Ovary (tissue), 9 donors: Measurements from ENCODE around the gene CD180. TPM values are rescaled to one million over a fixed set of nuclear protein-coding genes. Genes with fewer than 3 reads are reported as not detected.
A peak's percentile ranks its signal among the peaks of the same experiment; 100 is the strongest.

Experiments
- DNase-seq, 5 donors: peaks; one replicate each; pipeline ENCODE4 v3.0.0-alpha.2; 2019 to 2020
- H3K27ac ChIP-seq, 2 donors: fragments of 200-600 bp; one replicate each; pipeline versions ENCODE4 v1.5.1 to v1.8.0; 2019 to 2022
- H3K27me3 ChIP-seq: fragments of 200-600 bp; one replicate; pipeline ENCODE4 v1.8.0; 2022
- H3K36me3 ChIP-seq: fragments of 200-600 bp; sonication (generic); one replicate; pipeline ENCODE4 v1.5.1; 2019
- H3K4me1 ChIP-seq: one replicate; pipeline ENCODE4 v1.8.1; 2013; ENCODE audit warnings: mild to moderate bottlenecking, moderate library complexity; ENCODE audit not compliant: insufficient read depth
- H3K4me3 ChIP-seq: fragments of 200-600 bp; sonication (generic); one replicate; pipeline ENCODE4 v1.5.1; 2017
- H3K9me3 ChIP-seq, 2 donors: fragments of 200-600 bp in 1 of 2; sonication (generic) in 1 of 2; one replicate each; pipeline versions ENCODE4 v1.5.1 to v1.8.1; 2013 to 2019; ENCODE audit warnings: mild to moderate bottlenecking in 1 of 2, moderate library complexity in 1 of 2
- CTCF ChIP-seq, 3 donors: fragments of 450-650 bp in 2 of 3; fragments of 200-600 bp in 1 of 3; IDR thresholded peaks; one replicate each; pipeline versions ENCODE4 v1.5.1 to v1.8.0; 2016 to 2022; ENCODE audit warnings: antibody characterized with exemption in 3 of 3, mild to moderate bottlenecking in 1 of 3
- EP300 ChIP-seq: sonication (generic); formaldehyde crosslinking; IDR thresholded peaks from one replicate; pipeline ENCODE4 v1.6.1; 2017; ENCODE audit warnings: antibody characterized with exemption
- POLR2A ChIP-seq: fragments of 450-650 bp; IDR thresholded peaks from one replicate; pipeline ENCODE4 v1.6.1; 2017; ENCODE audit warnings: antibody characterized with exemption, mild to moderate bottlenecking, moderate library complexity
- WGBS, 3 donors: extraction: QIAGEN DNeasy Blood & Tissue Kit in 1 of 3; methylation state at CpG; one replicate each; pipeline versions ENCODE4 v1.1.5 to v1.1.7; 2013 to 2017; 5-methylcytosine and 5-hydroxymethylcytosine counted together
- intact Hi-C, 4 donors: fragments of 100-400 bp; cut with DNase I; formaldehyde crosslinking; loops; one replicate each; pipeline versions ENCODE4 v1.11.0 to v1.15.1; 2022 to 2023
- polyA plus RNA-seq, 2 donors: library from polyadenylated mRNA; stranded (reverse); fragments of 200-250 nt in 1 of 2; fragments of 350-450 nt in 1 of 2; fragmentation: Illumina TruSeq in 1 of 2; extraction: RNeasy Lipid Tissue Mini Kit (QIAGEN cat#74804) in 1 of 2; gene quantifications; one replicate each; pipeline ENCODE4 v1.2.3, GENCODE V29; 2013 to 2014
- total RNA-seq, 7 donors: library from RNA; depleted of rRNA in 2 of 7; stranded (reverse); fragments of >200 nt in 2 of 7; fragmentation: NEBNext Ultra II Directional in 3 of 7; extraction: Animal tissue kit (Norgen Biotek cat#: 25700) in 3 of 7; gene quantifications; one replicate each; pipeline versions ENCODE4 v1.1.0 to v1.2.4, GENCODE V29; 2016 to 2023
- donor health status: DM: no; HTN: no; CAD: no; lungs with moderate emphysema.
- donor health status: DM: no; HTN: no; CAD: no.
- donor health status: Bipolar disorder and iron deficiency.
- donor health status: DM: yes; HTN: yes; CAD: no.
- donor health status: DM: no; HTN: no; CAD: no.
- donor health status: DM: yes; HTN: yes; CAD: no.

The CD180 gene
- total and polyA plus RNA-seq, 9 donors, result 0.15 to 2.9 (median 0.30) TPM

- no peak overlapping the region for H3K4me3 ChIP-seq
- H3K4me1 ChIP-seq, result peaks cover 3% of the 10 kb centered on the region
- WGBS, 3 donors, result 9 to 33% (median 16%) methylated on average over 2 of the region's 2 CpGs
- no peaks in the 10 kb centered on the region for H3K9me3 ChIP-seq
- H3K27ac ChIP-seq, result peak overlapping the region in 1 of 2 donors; percentile 33
- no peak for TF ChIP-seq CTCF (IDR thresholded peaks at IDR 0.05)
- no peak for TF ChIP-seq POLR2A
- TF ChIP-seq EP300, result no peak
- no peaks in the 10 kb centered on the region for H3K36me3 ChIP-seq
- H3K27me3 ChIP-seq, result no peaks in the 10 kb centered on the region
- no peak for DNase-seq
- intact Hi-C loops, result loop anchor here in 1 of 4 donors (10.0 kb wide), 1 partner anchor 379 kb away; no protein-coding TSS in a partner anchor
These were observed 3.2 kb downstream of the CD180 start for GRCh38 chr5:67193439-67193807.

- Histone ChIP-seq H3K36me3 (no peaks in the 10 kb centered on the region), H3K27me3 (no peaks in the 10 kb centered on the region), H3K27ac (peak overlapping the region in 1 of 2 donors; percentile 33), H3K4me1 (peaks cover 3% of the 10 kb centered on the region), H3K9me3 (no peaks in the 10 kb centered on the region), H3K4me3 (no peak overlapping the region)
- intact Hi-C loops, result loop anchor here in 1 of 4 donors (10.0 kb wide), 1 partner anchor 378 kb away; no protein-coding TSS in a partner anchor
- DNase-seq, result no peak
- TF ChIP-seq CTCF (IDR thresholded peaks at IDR 0.05) (no peak), EP300 (no peak), POLR2A (no peak)
- WGBS, 3 donors, result 40 to 54% (median 45%) methylated on average over 9 of the region's 9 CpGs
These were observed 3.7 kb downstream of the CD180 start for GRCh38 chr5:67192719-67193438.

- intact Hi-C loops, result loop anchor here in 1 of 4 donors (10.0 kb wide), 1 partner anchor 376 kb away; no protein-coding TSS in a partner anchor
- no peaks in the 10 kb centered on the region for H3K36me3 ChIP-seq
- peaks cover 3% of the 10 kb centered on the region for H3K4me1 ChIP-seq
- no peak for DNase-seq
- H3K4me3 ChIP-seq, result no peak overlapping the region
- no peak for TF ChIP-seq CTCF (IDR thresholded peaks at IDR 0.05)
- TF ChIP-seq POLR2A, result no peak
- TF ChIP-seq EP300, result no peak
- no peak overlapping the region for H3K27ac ChIP-seq
- 23 to 29% (median 24%) methylated on average over 5 of the region's 5 CpGs for WGBS, 3 donors
- H3K27me3 ChIP-seq, result no peaks in the 10 kb centered on the region
- no peaks in the 10 kb centered on the region for H3K9me3 ChIP-seq
These were observed 5.7 kb downstream of the CD180 start for GRCh38 chr5:67190861-67191260.

GRCh38 chr5:67190410-67190809, 6.2 kb downstream of the CD180 start:
- no peaks in the 10 kb centered on the region for H3K9me3 ChIP-seq
- TF ChIP-seq EP300, result no peak
- TF ChIP-seq POLR2A, result no peak
- no peak for TF ChIP-seq CTCF (IDR thresholded peaks at IDR 0.05)
- no peaks in the 10 kb centered on the region for H3K36me3 ChIP-seq
- WGBS, 3 donors, result 90 to 94% (median 91%) methylated on average over 4 of the region's 4 CpGs
- intact Hi-C loops, result loop anchor here in 1 of 4 donors (10.0 kb wide), 1 partner anchor 376 kb away; no protein-coding TSS in a partner anchor
- no peak overlapping the region for H3K4me3 ChIP-seq
- H3K27me3 ChIP-seq, result no peaks in the 10 kb centered on the region
- no peak overlapping the region for H3K27ac ChIP-seq
- H3K4me1 ChIP-seq, result peaks cover 3% of the 10 kb centered on the region
- no peak for DNase-seq
